Endodermal cell (in vitro differentiated cells): ENCODE measurements around the gene ATG16L2. TPM values are rescaled to one million over a fixed set of nuclear protein-coding genes. Genes with fewer than 3 reads are reported as not detected.

ENCODE experiments used
- DNase-seq: peaks from one replicate; pipeline ENCODE4 v3.0.0-alpha.2; 2017
- H3K27ac ChIP-seq: 2 replicates; pipeline ENCODE4 v1.5.1; 2013; ENCODE audit warnings: mild to moderate bottlenecking, low read depth, low read length, moderate library complexity
- H3K27me3 ChIP-seq: 2 replicates; pipeline ENCODE4 v1.6.1; 2013; ENCODE audit warnings: mild to moderate bottlenecking, low read length, moderate library complexity; ENCODE audit not compliant: insufficient read depth, control insufficient read depth, poor library complexity, severe bottlenecking
- H3K36me3 ChIP-seq: 2 replicates; pipeline ENCODE4 v1.7.0; 2013; ENCODE audit warnings: mild to moderate bottlenecking, low read length, moderate library complexity; ENCODE audit not compliant: control insufficient read depth, insufficient read depth
- H3K4me1 ChIP-seq: one replicate; pipeline ENCODE4 v1.7.0; 2013; ENCODE audit warnings: low read length; ENCODE audit not compliant: control insufficient read depth, insufficient read depth
- H3K4me3 ChIP-seq: 2 replicates; pipeline ENCODE4 v1.5.1; 2013; ENCODE audit warnings: mild to moderate bottlenecking, low read length, moderate library complexity
- H3K9ac ChIP-seq: 2 replicates; pipeline ENCODE4 v1.6.1; 2013; ENCODE audit warnings: mild to moderate bottlenecking, low read length, moderate library complexity; ENCODE audit not compliant: poor library complexity, severe bottlenecking; ENCODE audit errors: extremely low read depth
- H3K9me3 ChIP-seq: 2 replicates; pipeline ENCODE4 v1.6.1; 2013; ENCODE audit warnings: mild to moderate bottlenecking, low read length, moderate library complexity; ENCODE audit not compliant: control insufficient read depth
- H3K27ac Mint-ChIP-seq: 2 replicates; pipeline ENCODE4 v1.8.0; 2020; ENCODE audit warnings: mixed read lengths
- H3K27me3 Mint-ChIP-seq: 2 replicates; pipeline ENCODE4 v1.8.0; 2021; ENCODE audit warnings: mild to moderate bottlenecking, mixed read lengths; ENCODE audit not compliant: insufficient read depth
- H3K36me3 Mint-ChIP-seq: 2 replicates; pipeline ENCODE4 v1.8.0; 2020; ENCODE audit warnings: low read depth, mixed read lengths
- H3K4me1 Mint-ChIP-seq: 2 replicates; pipeline ENCODE4 v1.8.0; 2020; ENCODE audit warnings: mixed read lengths
- H3K4me3 Mint-ChIP-seq: 2 replicates; pipeline ENCODE4 v1.8.0; 2020; ENCODE audit warnings: mild to moderate bottlenecking, moderate library complexity, mixed read lengths
- H3K9me3 Mint-ChIP-seq: 2 replicates; pipeline ENCODE4 v1.8.0; 2020; ENCODE audit warnings: mild to moderate bottlenecking, mixed read lengths
- CTCF ChIP-seq: fragments of 200-600 bp; sonication (generic); conservative IDR thresholded peaks from 2 replicates; pipeline ENCODE4 v1.5.0; 2021; ENCODE audit warnings: antibody characterized with exemption, mild to moderate bottlenecking
- WGBS, 2 experiments: methylation state at CpG; one replicate each; pipeline versions ENCODE4 v1.1.5 to v1.1.7; 2013; ENCODE audit warnings: missing lambda C conversion rate in 2 of 2, mixed read lengths in 1 of 2; ENCODE audit not compliant: insufficient coverage in 1 of 2, insufficient read length in 1 of 2; 5-methylcytosine and 5-hydroxymethylcytosine counted together
- total RNA-seq, 2 donors: library from RNA; stranded (reverse); fragmentation: NEBNext Ultra II Directional in 1 of 2; extraction: Animal tissue kit (Norgen Biotek cat#: 25700) in 1 of 2; gene quantifications; 2 replicates in 1 of 2; 3 replicates in 1 of 2; pipeline ENCODE4 v1.2.1, GENCODE V29; 2021

The ATG16L2 gene
- total RNA-seq, 2 donors from 2014 or later = 32.2 to 34.2 TPM

GRCh38 chr11:72774499-72774898, 39.7 kb upstream of the ATG16L2 start:
- Mint-ChIP-seq H3K36me3 (peaks cover 11% of the 10 kb centered on the region), H3K27me3 (no peaks in the 10 kb centered on the region), H3K4me3 (no peak overlapping the region), H3K9me3 (no peaks in the 10 kb centered on the region), H3K27ac (no peak overlapping the region), H3K4me1 (peaks cover 4% of the 10 kb centered on the region)
- Histone ChIP-seq H3K4me1 (no peaks in the 10 kb centered on the region), H3K4me3 (no peak overlapping the region), H3K36me3 (no peaks in the 10 kb centered on the region), H3K9ac (no peak overlapping the region), H3K27ac (peak overlapping the region; percentile 24), H3K27me3 (no peaks in the 10 kb centered on the region), H3K9me3 (no peaks in the 10 kb centered on the region)
- WGBS, 2 experiments = 89 to 95% methylated on average over 2 to 6 of the region's 6 CpGs
- TF ChIP-seq CTCF = no peak
- no peak for DNase-seq

- DNase-seq = no peak
- H3K4me1 Mint-ChIP-seq = peaks cover 4% of the 10 kb centered on the region
These were observed 38.7 kb upstream of the ATG16L2 start for GRCh38 chr11:72775288-72776110.

GRCh38 chr11:72776117-72776843, 37.9 kb upstream of the ATG16L2 start:
- Mint-ChIP-seq H3K4me3 (no peak overlapping the region), H3K27ac (no peak overlapping the region), H3K9me3 (no peaks in the 10 kb centered on the region), H3K4me1 (peaks cover 4% of the 10 kb centered on the region), H3K27me3 (peaks cover 7% of the 10 kb centered on the region), H3K36me3 (peaks cover 5% of the 10 kb centered on the region)
- DNase-seq = no peak
- Histone ChIP-seq H3K27ac (no peak overlapping the region), H3K27me3 (peaks cover 14% of the 10 kb centered on the region), H3K36me3 (no peaks in the 10 kb centered on the region), H3K4me1 (peaks cover 4% of the 10 kb centered on the region), H3K9ac (no peak overlapping the region), H3K9me3 (no peaks in the 10 kb centered on the region), H3K4me3 (no peak overlapping the region)
- WGBS, 2 experiments = 94 to 96% methylated on average over 8 to 9 of the region's 9 CpGs
- no peak for TF ChIP-seq CTCF

More at GRCh38 chr11:72775288-72776110, 38.7 kb upstream of the ATG16L2 start:
- WGBS, 2 experiments = 89 to 92% methylated on average over 4 to 7 of the region's 7 CpGs
- Mint-ChIP-seq H3K4me3 (no peak overlapping the region), H3K27me3 (peaks cover 2% of the 10 kb centered on the region), H3K36me3 (peaks cover 10% of the 10 kb centered on the region), H3K9me3 (no peaks in the 10 kb centered on the region), H3K27ac (no peak overlapping the region)
- Histone ChIP-seq H3K36me3 (no peaks in the 10 kb centered on the region), H3K4me3 (no peak overlapping the region), H3K9me3 (no peaks in the 10 kb centered on the region), H3K27ac (no peak overlapping the region), H3K27me3 (peaks cover 8% of the 10 kb centered on the region), H3K9ac (no peak overlapping the region), H3K4me1 (no peaks in the 10 kb centered on the region)
- no peak for TF ChIP-seq CTCF
